K562 (cell line): ENCODE measurements around the gene MVB12B. TPM values are rescaled to one million over a fixed set of nuclear protein-coding genes. Genes with fewer than 3 reads are reported as not detected.

Experiments
- ATAC-seq: fragments of 200-7000 bp; cut with Tn5 transposase; 3 replicates; pipeline ENCODE4 v1.9.1; 2020; ENCODE audit warnings: moderate library complexity
- BruUV-seq: library from RNA; stranded (reverse); fragments of 400-500 nt; replicated peaks from 2 replicates; lab custom pipeline; 2021; lab: Mats Ljungman, UMichigan
- CTCF ChIA-PET: fragments of 300-600 bp; formaldehyde crosslinking; extraction: SDS; loops from one replicate; lab custom pipeline; 2021; ENCODE audit warnings: low intra/inter-chr PET ratio; lab: Yijun Ruan, JAX
- POLR2A ChIA-PET: fragments of 300-600, 350-650 bp; sonication (Branson Sonifier 250); formaldehyde crosslinking; extraction: SDS; loops from one replicate; lab custom pipeline; 2021; ENCODE audit warnings: antibody characterized with exemption, inconsistent platforms; lab: Yijun Ruan, JAX
- DNase-seq, 4 experiments: peaks; one replicate each; pipeline versions ENCODE4 v3.0.0 to v3.0.0-alpha.2; 2011 to 2018; ENCODE audit warnings: low spot score in 3 of 4, mixed read lengths in 3 of 4; ENCODE audit errors: extremely low read depth in 1 of 4
- FAIRE-seq: peaks from 2 replicates; lab custom pipeline; 2011; peaks lifted over from hg19 to GRCh38; lab: Jason Lieb, UNC
- H2AFZ ChIP-seq: 2 replicates; pipeline ENCODE4 v1.6.0; 2011; ENCODE audit warnings: low read depth, low read length, control low read depth, inconsistent platforms
- H3K27ac ChIP-seq: fragments of 200-600 bp; 3 replicates; pipeline ENCODE4 v1.8.0; 2011; ENCODE audit warnings: low read depth, mild to moderate bottlenecking, control low read depth, inconsistent platforms, low read length, moderate library complexity, mixed read lengths; ENCODE audit errors: extremely low read depth
- H3K27me3 ChIP-seq, 2 experiments: fragments of 300-600 bp in 1 of 2; 2 replicates in 1 of 2; 3 replicates in 1 of 2; pipeline versions ENCODE4 v1.6.0 to v1.8.0; 2011; ENCODE audit warnings: inconsistent platforms in 2 of 2, low read length in 2 of 2, mild to moderate bottlenecking in 1 of 2, mixed read lengths in 1 of 2, moderate library complexity in 1 of 2; ENCODE audit not compliant: control insufficient read depth in 2 of 2, insufficient read depth in 2 of 2
- H3K36me3 ChIP-seq: fragments of 300-600 bp; 3 replicates; pipeline ENCODE4 v1.8.0; 2011; ENCODE audit warnings: mild to moderate bottlenecking, low read length, inconsistent platforms; ENCODE audit not compliant: control insufficient read depth, insufficient read depth
- H3K4me1 ChIP-seq, 2 experiments: fragments of 200-600 bp in 1 of 2; replicated peaks in 1 of 2; 2 replicates in 1 of 2; 3 replicates in 1 of 2; pipeline versions ENCODE4 v1.5.1 to v1.8.0; 2011; ENCODE audit warnings: inconsistent platforms in 2 of 2, low read length in 2 of 2, mild to moderate bottlenecking in 1 of 2, mixed read lengths in 1 of 2, moderate library complexity in 1 of 2; ENCODE audit not compliant: control insufficient read depth in 2 of 2, insufficient read depth in 2 of 2
- H3K4me2 ChIP-seq: 2 replicates; pipeline ENCODE4 v1.6.1; 2011; ENCODE audit warnings: low read length, control low read depth, inconsistent platforms, mixed read lengths; ENCODE audit not compliant: insufficient read depth
- H3K4me3 ChIP-seq: fragments of 200-600 bp; sonication (generic), shearing (Covaris generic); 2 replicates; pipeline ENCODE4 v1.5.1; 2016; ENCODE audit warnings: control low read depth, inconsistent platforms
- H3K79me2 ChIP-seq: fragments of 200-600 bp; 3 replicates; pipeline ENCODE4 v1.8.0; 2011; ENCODE audit warnings: low read length, inconsistent platforms; ENCODE audit not compliant: control insufficient read depth, insufficient read depth
- H3K9ac ChIP-seq, 2 experiments: 2 replicates each; pipeline versions ENCODE4 v1.6.0 to v1.6.1; 2011; ENCODE audit warnings: low read depth in 2 of 2, low read length in 2 of 2, control low read depth in 1 of 2, inconsistent platforms in 1 of 2, mild to moderate bottlenecking in 1 of 2, mixed read lengths in 1 of 2; ENCODE audit not compliant: insufficient read depth in 1 of 2
- H3K9me1 ChIP-seq: one replicate; pipeline ENCODE4 v1.6.0; 2011; ENCODE audit warnings: inconsistent platforms, mild to moderate bottlenecking, low read length, moderate library complexity; ENCODE audit not compliant: control insufficient read depth, insufficient read depth
- H3K9me3 ChIP-seq: replicated peaks from 2 replicates; pipeline ENCODE4 v1.5.1; 2011; ENCODE audit warnings: low read depth, low read length, inconsistent platforms; ENCODE audit not compliant: control insufficient read depth, insufficient read depth
- H4K20me1 ChIP-seq: replicated peaks from 2 replicates; pipeline ENCODE4 v1.6.1; 2011; ENCODE audit warnings: low read length, inconsistent platforms, mixed read lengths; ENCODE audit not compliant: control insufficient read depth, insufficient read depth
- AFF4 ChIP-seq: sonication (generic); formaldehyde crosslinking; IDR thresholded peaks from 2 replicates; pipeline ENCODE4 v1.8.0; 2023; ENCODE audit warnings: mild to moderate bottlenecking, missing genetic modification reagents
- CBX1 ChIP-seq: sonication (generic); IDR thresholded peaks from 2 replicates; pipeline ENCODE4 v1.6.1; 2016; ENCODE audit warnings: antibody characterized with exemption, low read depth, mild to moderate bottlenecking
- CXXC5 ChIP-seq: fragments of 250-450 bp; sonication (Bioruptor Pico); IDR thresholded peaks from 2 replicates; pipeline ENCODE4 v1.8.0; 2022; ENCODE audit warnings: inconsistent platforms, mild to moderate bottlenecking, moderate library complexity
- ETS1 ChIP-seq: conservative IDR thresholded peaks from 2 replicates; pipeline ENCODE4 v1.6.1; 2011; ENCODE audit warnings: low read depth, mild to moderate bottlenecking, low read length; ENCODE audit not compliant: control insufficient read depth
- FOXJ2 ChIP-seq: fragments of 200-800 bp; sonication (Bioruptor generic); IDR thresholded peaks from 2 replicates; pipeline ENCODE4 v1.6.1; 2016; ENCODE audit warnings: missing genetic modification characterization, missing compliant biosample characterization
- HDAC2 ChIP-seq: fragments of 450-650 bp; IDR thresholded peaks from 2 replicates; pipeline ENCODE4 v1.6.1; 2016; ENCODE audit warnings: mild to moderate bottlenecking
- JUND ChIP-seq, 2 experiments: IDR thresholded peaks; 2 replicates in 1 of 2; 3 replicates in 1 of 2; pipeline ENCODE4 v1.6.1; 2011; ENCODE audit warnings: borderline replicate concordance in 2 of 2, low read depth in 2 of 2, low read length in 2 of 2, improper control_type of control experiment in 1 of 2, missing biosample characterization in 1 of 2, missing genetic modification characterization in 1 of 2, missing genetic modification reagents in 1 of 2
- KDM4B ChIP-seq, 2 experiments: fragments of 450-650 bp in 1 of 2; sonication (generic) in 1 of 2; IDR thresholded peaks; 2 replicates each; pipeline ENCODE4 v1.6.1; 2016 to 2017; ENCODE audit warnings: borderline replicate concordance in 2 of 2, antibody characterized with exemption in 1 of 2, low read depth in 1 of 2, mild to moderate bottlenecking in 1 of 2
- PML ChIP-seq: IDR thresholded peaks from 2 replicates; pipeline ENCODE4 v1.6.1; 2012; ENCODE audit warnings: low read length, inconsistent platforms
- SREBF2 ChIP-seq: sonication (generic); formaldehyde crosslinking; IDR thresholded peaks from 2 replicates; pipeline ENCODE4 v1.4.0; 2020; ENCODE audit warnings: mild to moderate bottlenecking, missing genetic modification reagents
- SRSF9 ChIP-seq: fragments of 200-400 bp; formaldehyde crosslinking; IDR thresholded peaks from 2 replicates; pipeline ENCODE4 v1.6.1; 2017; ENCODE audit warnings: low read depth, low read length, borderline replicate concordance
- SUPT5H ChIP-seq: fragments of 450-650 bp; IDR thresholded peaks from 2 replicates; pipeline ENCODE4 v1.6.1; 2016
- TRIM24 ChIP-seq, 2 experiments: fragments of 450-650 bp; IDR thresholded peaks; 2 replicates each; pipeline ENCODE4 v1.6.1; 2016
- ZNF146 ChIP-seq: IDR thresholded peaks from one replicate; pipeline ENCODE4 v1.6.1; 2018; ENCODE audit warnings: missing compliant biosample characterization; ENCODE audit not compliant: unreplicated experiment
- ZNF311 ChIP-seq: fragments of 250-450 bp; sonication (Bioruptor Pico); IDR thresholded peaks from 2 replicates; pipeline ENCODE4 v1.4.0; 2020; ENCODE audit warnings: mild to moderate bottlenecking, moderate library complexity
- ZNF316 ChIP-seq: fragments of 450-650 bp; IDR thresholded peaks from 2 replicates; pipeline ENCODE4 v1.6.1; 2016
- ZNF695 ChIP-seq: fragments of 450-650 bp; formaldehyde crosslinking; IDR thresholded peaks from 2 replicates; pipeline ENCODE4 v1.4.0; 2020; ENCODE audit warnings: mild to moderate bottlenecking, moderate library complexity
- WGBS: fragments of 100-300 bp; shearing (Covaris generic); methylation state at CpG from one replicate; pipeline ENCODE4 v1.1.6; 2016; ENCODE audit warnings: low coverage, mixed read lengths; ENCODE audit not compliant: insufficient coverage; ENCODE audit errors: missing lambda C conversion rate; 5-methylcytosine and 5-hydroxymethylcytosine counted together
- in situ Hi-C: fragments of 300-500 bp; cut with MboI; formaldehyde crosslinking; loops from 4 replicates; pipeline ENCODE4 v1.15.0; 2018; ENCODE audit warnings: inconsistent platforms, mixed read lengths
- intact Hi-C: fragments of 100-400 bp; cut with micrococcal nuclease; formaldehyde crosslinking; loops from 2 replicates; pipeline ENCODE4 v1.14.2; 2022
- polyA plus RNA-seq, 8 experiments: library from polyadenylated mRNA; depleted of rRNA in 4 of 8; stranded (reverse) in 5 of 8; unstranded in 3 of 8; fragments of >200 nt; fragmentation: Nextera tagmentation in 2 of 8; fragmentation: Illumina TruSeq in 1 of 8; extraction: Ambion mirVana in 2 of 8; extraction: Trizol in 1 of 8; gene quantifications; 2 replicates each; pipeline versions ENCODE4 v1.2.1 to v1.2.3, GENCODE V29; 2011 to 2014; ENCODE audit warnings: inconsistent platforms in 1 of 8, missing spikeins in 1 of 8
- total RNA-seq, 7 experiments: library from RNA; depleted of rRNA in 6 of 7; stranded (reverse); fragments of >200 nt in 6 of 7; fragmentation: Illumina TruSeq in 2 of 7; extraction: Trizol in 2 of 7; gene quantifications; 2 replicates each; pipeline versions ENCODE4 v1.2.1 to v1.2.3, GENCODE V29; 2011 to 2021; ENCODE audit warnings: low replicate concordance in 1 of 7

MVB12B gene
- total and polyA plus RNA-seq, 9 of the 15 experiments (the other 6 are each of a cell fraction or from before 2014, with no cell fraction given), result not detected

GRCh38 chr9:126411225-126411947, 84.8 kb downstream of the MVB12B start (continued):
- TF ChIP-seq SREBF2 (CRISPR knock-in tag), result no peak
- TF ChIP-seq CBX1, result no peak
- TF ChIP-seq CXXC5 (CRISPR knock-in tag), result no peak
- TF ChIP-seq PML, result no peak
- no peak for TF ChIP-seq ZNF316
- TF ChIP-seq ZNF146, result no peak
- no peak for TF ChIP-seq AFF4 (CRISPR knock-in tag)
- TF ChIP-seq, all 486 proteins: peak for 0

GRCh38 chr9:126411948-126412284, 85.3 kb downstream of the MVB12B start:
- Histone ChIP-seq H2AFZ (no peak overlapping the region), H3K27me3 (peaks cover 32 to 53% of the 10 kb centered on the region in 2 experiments), H3K9me3 (no peaks in the 10 kb centered on the region), H3K4me1 (no peaks in the 10 kb centered on the region), H4K20me1 (no peaks in the 10 kb centered on the region), H3K4me3 (no peak overlapping the region), H3K27ac (no peak overlapping the region), H3K4me2 (no peak overlapping the region), H3K9ac (no peak overlapping the region), H3K79me2 (no peaks in the 10 kb centered on the region), H3K9me1 (no peaks in the 10 kb centered on the region), H3K36me3 (no peaks in the 10 kb centered on the region)
- ATAC-seq (no peak), FAIRE-seq (no peak), DNase-seq (no peak)
- ChIA-PET POLR2A (no interaction called here), CTCF (no interaction called here)
- no TSS peak for BruUV-seq
- intact Hi-C loops, result no loop called here
- WGBS, result 2% methylated on average over 6 of the region's 6 CpGs
- in situ Hi-C loops, result no loop called here
- no peak for TF ChIP-seq ETS1
- TF ChIP-seq SRSF9, result no peak
- TF ChIP-seq ZNF311 (CRISPR knock-in tag), result no peak
- TF ChIP-seq TRIM24 (IDR thresholded peaks at IDR 0.05), result no peak
- no peak for TF ChIP-seq SUPT5H
- TF ChIP-seq FOXJ2 (tag), result no peak
- no peak for TF ChIP-seq ZNF695
- TF ChIP-seq KDM4B (IDR thresholded peaks at IDR 0.05; ENCODE audit: borderline replicate concordance in 2 of 2, low read depth in 1 of 2), result no peak
- no peak for TF ChIP-seq HDAC2
- no peak for TF ChIP-seq JUND (IDR thresholded peaks at IDR 0.05; ENCODE audit: borderline replicate concordance, low read depth, low read length)
- TF ChIP-seq JUND (tag; IDR thresholded peaks at IDR 0.05; ENCODE audit: borderline replicate concordance, low read depth, low read length), result no peak
